Right lobe of liver (tissue), 4 donors: ENCODE results near the gene CTAG1A.
"Not testable (repeated sequence)": the region's sequence is repeated elsewhere in the genome, so short reads cannot be mapped to it uniquely, and the experiment has no call there.

Source experiments
- POLR2A ChIP-seq: fragments of 450-650 bp; IDR thresholded peaks from one replicate; pipeline ENCODE4 v1.6.1; 2017; ENCODE audit warnings: antibody characterized with exemption, mild to moderate bottlenecking
- TF ChIP-seq, protein P1 (sequence below), 4 donors: fragments of 200-600 bp in 3 of 4; fragments of 450-650 bp in 1 of 4; IDR thresholded peaks; one replicate each; pipeline versions ENCODE4 v1.5.1 to v1.8.0; 2016 to 2022; ENCODE audit warnings: antibody characterized with exemption in 4 of 4, mild to moderate bottlenecking in 2 of 4
- donor health status: DM: no; HTN: no; CAD: no.
- donor health status: DM: no; HTN: no; CAD: no.
- donor health status: DM: no; HTN: yes; CAD: no.

GRCh38 chrX:154628960-154629359 is 44.0 kb downstream of the CTAG1A start:
- TF ChIP-seq, protein P1, sequence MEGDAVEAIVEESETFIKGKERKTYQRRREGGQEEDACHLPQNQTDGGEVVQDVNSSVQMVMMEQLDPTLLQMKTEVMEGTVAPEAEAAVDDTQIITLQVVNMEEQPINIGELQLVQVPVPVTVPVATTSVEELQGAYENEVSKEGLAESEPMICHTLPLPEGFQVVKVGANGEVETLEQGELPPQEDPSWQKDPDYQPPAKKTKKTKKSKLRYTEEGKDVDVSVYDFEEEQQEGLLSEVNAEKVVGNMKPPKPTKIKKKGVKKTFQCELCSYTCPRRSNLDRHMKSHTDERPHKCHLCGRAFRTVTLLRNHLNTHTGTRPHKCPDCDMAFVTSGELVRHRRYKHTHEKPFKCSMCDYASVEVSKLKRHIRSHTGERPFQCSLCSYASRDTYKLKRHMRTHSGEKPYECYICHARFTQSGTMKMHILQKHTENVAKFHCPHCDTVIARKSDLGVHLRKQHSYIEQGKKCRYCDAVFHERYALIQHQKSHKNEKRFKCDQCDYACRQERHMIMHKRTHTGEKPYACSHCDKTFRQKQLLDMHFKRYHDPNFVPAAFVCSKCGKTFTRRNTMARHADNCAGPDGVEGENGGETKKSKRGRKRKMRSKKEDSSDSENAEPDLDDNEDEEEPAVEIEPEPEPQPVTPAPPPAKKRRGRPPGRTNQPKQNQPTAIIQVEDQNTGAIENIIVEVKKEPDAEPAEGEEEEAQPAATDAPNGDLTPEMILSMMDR (IDR thresholded peaks at IDR 0.05), result not testable (repeated sequence)
- not testable (repeated sequence) for TF ChIP-seq POLR2A
